HG03159 (cell line): Measurements from ENCODE around the gene VCP.
"Not testable (repeated sequence)": the region's sequence is repeated elsewhere in the genome, so short reads cannot be mapped to it uniquely, and the experiment has no call there.

Source experiments
- ATAC-seq: cut with Tn5 transposase; IDR thresholded peaks from one replicate; pipeline ENCODE4 v1.9.1; 2021; ENCODE audit warnings: mild to moderate bottlenecking, moderate library complexity; ENCODE audit not compliant: unreplicated experiment

VCP gene

DNA sequence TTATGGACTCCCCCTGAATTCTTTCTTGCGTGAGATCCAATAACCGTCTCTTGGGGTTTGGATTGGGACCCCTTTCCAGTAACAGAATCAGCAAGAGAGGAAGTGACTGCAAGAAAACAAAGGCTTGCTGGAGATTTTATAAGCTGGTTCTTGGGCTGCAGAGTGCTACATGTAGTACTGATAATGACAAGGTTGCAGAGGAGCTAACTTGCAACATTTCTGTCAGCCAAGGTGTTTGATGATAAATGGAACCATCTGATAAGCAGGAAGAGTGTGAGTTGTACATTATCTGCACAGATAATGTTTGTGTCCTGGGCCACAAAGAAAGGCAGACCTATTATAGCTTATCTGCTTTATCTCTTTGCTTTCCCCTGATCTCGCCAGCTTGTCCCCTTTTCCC, 45.8 kb downstream of the VCP start:
- no peak for ATAC-seq

DNA sequence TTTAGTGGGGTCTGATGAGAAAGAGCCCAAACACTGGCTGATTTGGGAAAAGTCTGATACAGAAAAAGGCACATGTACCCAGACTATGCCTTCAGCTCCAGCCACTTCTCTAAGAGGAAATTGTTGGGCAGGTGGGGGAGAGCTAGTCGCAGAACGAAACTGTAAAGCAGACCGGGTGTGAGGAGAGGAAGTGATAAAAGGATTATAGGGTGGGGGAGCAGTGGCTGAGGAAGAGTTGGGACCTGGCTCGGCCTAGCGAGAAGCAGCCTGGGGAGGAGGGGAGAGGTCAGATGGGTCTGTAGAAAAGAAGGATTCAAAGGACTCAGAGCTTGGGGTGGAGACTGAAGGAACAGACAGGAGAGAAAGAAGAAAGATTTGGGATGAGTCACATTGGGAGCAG, 49.0 kb downstream of the VCP start:
- not testable (repeated sequence) for ATAC-seq

GRCh38 chr9:35014517-35014916, 57.9 kb downstream of the VCP start:
- ATAC-seq: no peak

GRCh38 chr9:35010351-35010958, 62.0 kb downstream of the VCP start:
- no peak for ATAC-seq
